K562 (cell line): Measurements from ENCODE around the gene RNF214. TPM values are rescaled to one million over a fixed set of nuclear protein-coding genes. Genes with fewer than 3 reads are reported as not detected.

ENCODE experiments used
- ATAC-seq: fragments of 200-7000 bp; cut with Tn5 transposase; 3 replicates; pipeline ENCODE4 v1.9.1; 2020; ENCODE audit warnings: moderate library complexity
- BruUV-seq: library from RNA; stranded (reverse); fragments of 400-500 nt; replicated peaks from 2 replicates; lab custom pipeline; 2021; lab: Mats Ljungman, UMichigan
- CTCF ChIA-PET: fragments of 300-600 bp; formaldehyde crosslinking; extraction: SDS; loops from one replicate; lab custom pipeline; 2021; ENCODE audit warnings: low intra/inter-chr PET ratio; lab: Yijun Ruan, JAX
- POLR2A ChIA-PET: fragments of 300-600, 350-650 bp; sonication (Branson Sonifier 250); formaldehyde crosslinking; extraction: SDS; loops from one replicate; lab custom pipeline; 2021; ENCODE audit warnings: antibody characterized with exemption, inconsistent platforms; lab: Yijun Ruan, JAX
- DNase-seq, 4 experiments: peaks; one replicate each; pipeline versions ENCODE4 v3.0.0 to v3.0.0-alpha.2; 2011 to 2018; ENCODE audit warnings: low spot score in 3 of 4, mixed read lengths in 3 of 4; ENCODE audit errors: extremely low read depth in 1 of 4
- FAIRE-seq: peaks from 2 replicates; lab custom pipeline; 2011; peaks lifted over from hg19 to GRCh38; lab: Jason Lieb, UNC
- H2AFZ ChIP-seq: 2 replicates; pipeline ENCODE4 v1.6.0; 2011; ENCODE audit warnings: low read depth, low read length, control low read depth, inconsistent platforms
- H3K27ac ChIP-seq: fragments of 200-600 bp; 3 replicates; pipeline ENCODE4 v1.8.0; 2011; ENCODE audit warnings: low read depth, mild to moderate bottlenecking, control low read depth, inconsistent platforms, low read length, moderate library complexity, mixed read lengths; ENCODE audit errors: extremely low read depth
- H3K27me3 ChIP-seq, 2 experiments: fragments of 300-600 bp in 1 of 2; 2 replicates in 1 of 2; 3 replicates in 1 of 2; pipeline versions ENCODE4 v1.6.0 to v1.8.0; 2011; ENCODE audit warnings: inconsistent platforms in 2 of 2, low read length in 2 of 2, mild to moderate bottlenecking in 1 of 2, mixed read lengths in 1 of 2, moderate library complexity in 1 of 2; ENCODE audit not compliant: control insufficient read depth in 2 of 2, insufficient read depth in 2 of 2
- H3K36me3 ChIP-seq: fragments of 300-600 bp; 3 replicates; pipeline ENCODE4 v1.8.0; 2011; ENCODE audit warnings: mild to moderate bottlenecking, low read length, inconsistent platforms; ENCODE audit not compliant: control insufficient read depth, insufficient read depth
- H3K4me1 ChIP-seq, 2 experiments: fragments of 200-600 bp in 1 of 2; replicated peaks in 1 of 2; 2 replicates in 1 of 2; 3 replicates in 1 of 2; pipeline versions ENCODE4 v1.5.1 to v1.8.0; 2011; ENCODE audit warnings: inconsistent platforms in 2 of 2, low read length in 2 of 2, mild to moderate bottlenecking in 1 of 2, mixed read lengths in 1 of 2, moderate library complexity in 1 of 2; ENCODE audit not compliant: control insufficient read depth in 2 of 2, insufficient read depth in 2 of 2
- H3K4me2 ChIP-seq: 2 replicates; pipeline ENCODE4 v1.6.1; 2011; ENCODE audit warnings: low read length, control low read depth, inconsistent platforms, mixed read lengths; ENCODE audit not compliant: insufficient read depth
- H3K4me3 ChIP-seq: fragments of 200-600 bp; sonication (generic), shearing (Covaris generic); 2 replicates; pipeline ENCODE4 v1.5.1; 2016; ENCODE audit warnings: control low read depth, inconsistent platforms
- H3K79me2 ChIP-seq: fragments of 200-600 bp; 3 replicates; pipeline ENCODE4 v1.8.0; 2011; ENCODE audit warnings: low read length, inconsistent platforms; ENCODE audit not compliant: control insufficient read depth, insufficient read depth
- H3K9ac ChIP-seq, 2 experiments: 2 replicates each; pipeline versions ENCODE4 v1.6.0 to v1.6.1; 2011; ENCODE audit warnings: low read depth in 2 of 2, low read length in 2 of 2, control low read depth in 1 of 2, inconsistent platforms in 1 of 2, mild to moderate bottlenecking in 1 of 2, mixed read lengths in 1 of 2; ENCODE audit not compliant: insufficient read depth in 1 of 2
- H3K9me1 ChIP-seq: one replicate; pipeline ENCODE4 v1.6.0; 2011; ENCODE audit warnings: inconsistent platforms, mild to moderate bottlenecking, low read length, moderate library complexity; ENCODE audit not compliant: control insufficient read depth, insufficient read depth
- H3K9me3 ChIP-seq: replicated peaks from 2 replicates; pipeline ENCODE4 v1.5.1; 2011; ENCODE audit warnings: low read depth, low read length, inconsistent platforms; ENCODE audit not compliant: control insufficient read depth, insufficient read depth
- H4K20me1 ChIP-seq: replicated peaks from 2 replicates; pipeline ENCODE4 v1.6.1; 2011; ENCODE audit warnings: low read length, inconsistent platforms, mixed read lengths; ENCODE audit not compliant: control insufficient read depth, insufficient read depth
- BCOR ChIP-seq: fragments of 450-650 bp; IDR thresholded peaks from 2 replicates; pipeline ENCODE4 v1.6.1; 2016
- BRD9 ChIP-seq: fragments of 450-650 bp; IDR thresholded peaks from 2 replicates; pipeline ENCODE4 v1.6.1; 2018; ENCODE audit warnings: low read depth; ENCODE audit not compliant: partially characterized antibody
- CHD1 ChIP-seq: fragments of 200-600 bp; sonication (generic); IDR thresholded peaks from one replicate; pipeline ENCODE4 v1.6.1; 2012; ENCODE audit warnings: mild to moderate bottlenecking, moderate library complexity, low read length, inconsistent platforms
- KDM1A ChIP-seq, 2 experiments: fragments of 450-650 bp; IDR thresholded peaks; 2 replicates each; pipeline ENCODE4 v1.6.1; 2016; ENCODE audit warnings: mild to moderate bottlenecking in 2 of 2
- PHF20 ChIP-seq: fragments of 450-650 bp; IDR thresholded peaks from 2 replicates; pipeline ENCODE4 v1.6.1; 2018; ENCODE audit not compliant: partially characterized antibody
- POLR2G ChIP-seq: fragments of 200-400 bp; formaldehyde crosslinking; IDR thresholded peaks from 2 replicates; pipeline ENCODE4 v1.6.1; 2017; ENCODE audit warnings: low read depth, mild to moderate bottlenecking, antibody characterized with exemption, low read length, moderate library complexity
- RAD21 ChIP-seq, 2 experiments: fragments of 250-450 bp in 1 of 2; fragments of 450-650 bp in 1 of 2; sonication (Bioruptor Pico) in 1 of 2; formaldehyde crosslinking in 1 of 2; IDR thresholded peaks in 1 of 2; conservative IDR thresholded peaks in 1 of 2; 2 replicates each; pipeline versions ENCODE4 v1.4.0 to v1.8.0; 2020 to 2022; ENCODE audit warnings: mild to moderate bottlenecking in 2 of 2, moderate library complexity in 1 of 2
- RBM25 ChIP-seq: fragments of 200-400 bp; formaldehyde crosslinking; IDR thresholded peaks from 2 replicates; pipeline ENCODE4 v1.6.1; 2018; ENCODE audit warnings: low read length, low read depth, moderate library complexity; ENCODE audit not compliant: severe bottlenecking
- WGBS: fragments of 100-300 bp; shearing (Covaris generic); methylation state at CpG from one replicate; pipeline ENCODE4 v1.1.6; 2016; ENCODE audit warnings: low coverage, mixed read lengths; ENCODE audit not compliant: insufficient coverage; ENCODE audit errors: missing lambda C conversion rate; 5-methylcytosine and 5-hydroxymethylcytosine counted together
- in situ Hi-C: fragments of 300-500 bp; cut with MboI; formaldehyde crosslinking; loops from 4 replicates; pipeline ENCODE4 v1.15.0; 2018; ENCODE audit warnings: inconsistent platforms, mixed read lengths
- intact Hi-C: fragments of 100-400 bp; cut with micrococcal nuclease; formaldehyde crosslinking; loops from 2 replicates; pipeline ENCODE4 v1.14.2; 2022
- polyA plus RNA-seq, 8 experiments: library from polyadenylated mRNA; depleted of rRNA in 4 of 8; stranded (reverse) in 5 of 8; unstranded in 3 of 8; fragments of >200 nt; fragmentation: Nextera tagmentation in 2 of 8; fragmentation: Illumina TruSeq in 1 of 8; extraction: Ambion mirVana in 2 of 8; extraction: Trizol in 1 of 8; gene quantifications; 2 replicates each; pipeline versions ENCODE4 v1.2.1 to v1.2.3, GENCODE V29; 2011 to 2014; ENCODE audit warnings: inconsistent platforms in 1 of 8, missing spikeins in 1 of 8
- total RNA-seq, 7 experiments: library from RNA; depleted of rRNA in 6 of 7; stranded (reverse); fragments of >200 nt in 6 of 7; fragmentation: Illumina TruSeq in 2 of 7; extraction: Trizol in 2 of 7; gene quantifications; 2 replicates each; pipeline versions ENCODE4 v1.2.1 to v1.2.3, GENCODE V29; 2011 to 2021; ENCODE audit warnings: low replicate concordance in 1 of 7

The RNF214 gene
- total and polyA plus RNA-seq, 9 of the 15 experiments (the other 6 are each of a cell fraction or from before 2014, with no cell fraction given), result 6.6 to 24.8 (median 11.9) TPM

DNA sequence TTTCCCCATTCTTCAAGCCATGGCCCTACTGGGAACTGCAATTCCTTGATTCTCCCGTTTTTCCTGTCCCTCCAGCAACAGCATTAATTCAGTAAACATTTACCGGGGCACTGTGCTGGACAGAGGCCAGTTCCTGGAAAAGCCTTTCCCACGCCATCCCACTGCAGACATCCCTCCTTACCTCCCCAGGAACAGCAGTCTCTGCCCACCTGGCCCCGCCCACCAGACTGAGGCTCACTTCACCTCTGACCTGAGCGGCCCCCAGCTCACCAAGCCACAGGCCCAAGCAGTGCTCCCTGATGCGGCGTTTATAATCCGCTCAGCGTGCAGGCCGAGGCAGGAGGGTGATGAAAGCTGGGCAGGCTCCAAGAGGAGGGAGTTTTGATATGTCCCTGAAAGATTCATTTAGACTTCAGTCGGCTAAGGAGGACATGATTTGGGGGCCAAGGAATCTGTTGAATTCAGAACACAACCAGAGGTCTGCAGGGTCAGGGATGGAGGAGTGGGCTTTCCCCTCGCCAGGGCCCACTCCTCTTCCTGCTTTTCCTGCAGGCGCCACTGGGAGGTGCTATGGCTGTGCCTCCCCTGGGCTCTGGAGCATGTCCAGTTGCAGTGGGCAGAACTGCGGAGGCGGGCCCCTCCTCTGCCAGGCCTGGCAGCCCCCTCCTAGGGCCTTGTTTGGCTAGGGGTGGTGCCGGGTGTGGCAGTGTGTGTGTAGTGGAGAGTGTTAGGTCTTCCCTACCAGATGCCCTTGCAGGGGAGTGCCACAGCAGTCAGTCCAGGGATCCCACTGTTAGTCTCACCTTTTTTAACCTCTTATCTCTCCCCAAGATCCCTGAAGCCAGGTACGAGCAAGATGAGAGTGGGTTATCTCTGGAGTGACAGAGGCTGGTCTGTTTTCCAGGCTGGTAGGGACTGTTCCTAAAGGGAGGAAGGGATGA lies 34.7 kb upstream of the RNF214 start (continued):
- TF ChIP-seq POLR2G, result peak; percentile 59
- peak; percentile 16 to 50; a peak in 2 of 4 replicates for TF ChIP-seq RAD21 (CRISPR knock-in tag; conservative IDR thresholded peaks at IDR 0.05 in 1 of 2, IDR thresholded peaks at IDR 0.05 in 1 of 2)
- no peak for TF ChIP-seq PHF20

DNA sequence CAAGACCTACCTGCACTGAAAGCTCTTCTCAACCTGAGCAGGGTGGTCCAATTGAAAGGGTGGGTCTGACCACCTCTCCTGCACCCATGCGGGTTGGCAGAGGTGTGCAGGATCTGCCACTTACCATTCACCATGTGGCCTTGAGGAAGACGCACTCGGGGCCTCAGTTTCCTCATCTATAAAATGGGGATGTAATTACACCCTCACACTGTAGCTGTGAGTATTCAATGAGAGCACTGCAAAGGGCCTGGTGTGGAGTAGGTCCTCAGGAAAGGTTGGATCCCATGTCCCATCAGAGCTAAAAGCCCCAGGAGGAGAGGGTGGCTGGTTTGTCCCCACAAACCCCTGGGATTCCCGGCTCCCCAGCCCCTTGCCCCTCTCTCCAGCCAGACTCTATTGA lies 33.9 kb upstream of the RNF214 start:
- intact Hi-C loops (no loop called here), in situ Hi-C loops (no loop called here)
- Histone ChIP-seq H4K20me1 (no peaks in the 10 kb centered on the region; the same call in none of the 2 replicates), H3K79me2 (no peaks in the 10 kb centered on the region), H3K9me1 (no peaks in the 10 kb centered on the region), H3K36me3 (peaks cover 6% of the 10 kb centered on the region; the same call in 2 of the 3 replicates), H3K4me3 (no peak overlapping the region), H3K27ac (no peak overlapping the region), H3K9me3 (no peaks in the 10 kb centered on the region), H3K4me2 (no peak overlapping the region), H3K4me1 (peaks cover 0 to 30% of the 10 kb centered on the region in 2 experiments; a peak in 3 of 5 replicates), H3K27me3 (no peaks in the 10 kb centered on the region), H2AFZ (no peak overlapping the region), H3K9ac (no peak overlapping the region; a peak in 1 of 4 replicates)
- ChIA-PET POLR2A (interaction anchor here (0.7 to 1.2 kb wide), 2 partner anchors 22 to 355 kb away, joined by 3 read pairs; no protein-coding TSS in a partner anchor), CTCF (no interaction called here)
- DNase-seq (no peak), ATAC-seq (no peak), FAIRE-seq (no peak)
- TF ChIP-seq BCOR (peak; percentile 74; the same call in 1 of the 2 replicates), RBM25 (peak; percentile 83), CHD1 (no peak), BRD9 (no peak), KDM1A (IDR thresholded peaks at IDR 0.05) (peak in 1 of 2 experiments; percentile 39; a peak in 2 of 4 replicates)
- BruUV-seq, result no TSS peak
- 50% methylated on average over 3 of the region's 4 CpGs for WGBS
